HCT116 (cell line): ENCODE results near the gene ACKR4.

Source experiments
- CEBPB ChIP-seq: IDR thresholded peaks from 2 replicates; pipeline ENCODE4 v1.6.1; 2012; ENCODE audit warnings: low read depth
- EGR1 ChIP-seq: IDR thresholded peaks from 2 replicates; pipeline ENCODE4 v1.6.1; 2012; ENCODE audit warnings: low read depth
- EZH2phosphoT487 ChIP-seq: fragments of 200-600 bp; IDR thresholded peaks from 2 replicates; pipeline ENCODE4 v1.6.1; 2018; ENCODE audit warnings: antibody characterized with exemption, borderline replicate concordance
- JUND ChIP-seq: IDR thresholded peaks from 2 replicates; pipeline ENCODE4 v1.6.1; 2012
- POLR2A ChIP-seq: IDR thresholded peaks from 2 replicates; pipeline ENCODE4 v1.7.0; 2011; ENCODE audit warnings: borderline replicate concordance; ENCODE audit not compliant: insufficient read depth, insufficient read length; ENCODE audit errors: extremely low read depth
- POLR2AphosphoS5 ChIP-seq: IDR thresholded peaks from 2 replicates; pipeline ENCODE4 v1.6.1; 2011; ENCODE audit warnings: mild to moderate bottlenecking, low read depth, low read length, moderate library complexity
- RAD21 ChIP-seq: IDR thresholded peaks from 2 replicates; pipeline ENCODE4 v1.6.1; 2012; ENCODE audit warnings: low read depth, mild to moderate bottlenecking
- TCF7L2 ChIP-seq: IDR thresholded peaks from 2 replicates; pipeline ENCODE4 v1.7.0; 2011; ENCODE audit warnings: borderline replicate concordance, inconsistent platforms; ENCODE audit not compliant: insufficient read depth, insufficient read length; ENCODE audit errors: extremely low read depth
- TF ChIP-seq, protein P1 (sequence below), 3 experiments: fragments of 200-600 bp in 1 of 3; sonication (generic) in 1 of 3; IDR thresholded peaks in 2 of 3; conservative IDR thresholded peaks in 1 of 3; 2 replicates each; pipeline ENCODE4 v1.5.1; 2012 to 2017; ENCODE audit warnings: low read depth in 2 of 3, low read length in 2 of 3, antibody characterized with exemption in 1 of 3, borderline replicate concordance in 1 of 3, control low read depth in 1 of 3, mild to moderate bottlenecking in 1 of 3, mixed read lengths in 1 of 3, mixed run types in 1 of 3, moderate library complexity in 1 of 3; ENCODE audit not compliant: insufficient read depth in 1 of 3
- TF ChIP-seq, protein P2 (sequence below): IDR thresholded peaks from 2 replicates; pipeline ENCODE4 v1.6.1; 2012
- TF ChIP-seq, protein P3 (sequence below): IDR thresholded peaks from 2 replicates; pipeline ENCODE4 v1.6.1; 2012

DNA sequence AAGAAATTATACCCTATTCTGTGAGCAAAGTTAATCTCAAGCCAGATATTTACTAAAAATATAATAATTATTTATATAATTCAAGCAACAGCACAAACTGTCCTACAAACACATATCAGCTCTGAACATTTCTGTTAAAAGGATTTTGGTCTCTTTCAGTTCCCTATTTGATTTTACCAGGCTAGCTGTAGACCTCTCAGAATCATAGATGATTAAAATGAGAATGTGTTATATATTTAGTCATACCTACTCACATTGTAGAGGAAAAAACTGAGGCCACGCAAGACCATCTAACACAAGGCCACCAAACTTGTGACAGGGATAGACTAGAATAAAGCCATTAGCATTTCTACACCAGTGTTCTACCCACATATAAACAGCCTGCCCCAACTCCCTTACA is 28.5 kb downstream of the ACKR4 start:
- TF ChIP-seq, protein P1, sequence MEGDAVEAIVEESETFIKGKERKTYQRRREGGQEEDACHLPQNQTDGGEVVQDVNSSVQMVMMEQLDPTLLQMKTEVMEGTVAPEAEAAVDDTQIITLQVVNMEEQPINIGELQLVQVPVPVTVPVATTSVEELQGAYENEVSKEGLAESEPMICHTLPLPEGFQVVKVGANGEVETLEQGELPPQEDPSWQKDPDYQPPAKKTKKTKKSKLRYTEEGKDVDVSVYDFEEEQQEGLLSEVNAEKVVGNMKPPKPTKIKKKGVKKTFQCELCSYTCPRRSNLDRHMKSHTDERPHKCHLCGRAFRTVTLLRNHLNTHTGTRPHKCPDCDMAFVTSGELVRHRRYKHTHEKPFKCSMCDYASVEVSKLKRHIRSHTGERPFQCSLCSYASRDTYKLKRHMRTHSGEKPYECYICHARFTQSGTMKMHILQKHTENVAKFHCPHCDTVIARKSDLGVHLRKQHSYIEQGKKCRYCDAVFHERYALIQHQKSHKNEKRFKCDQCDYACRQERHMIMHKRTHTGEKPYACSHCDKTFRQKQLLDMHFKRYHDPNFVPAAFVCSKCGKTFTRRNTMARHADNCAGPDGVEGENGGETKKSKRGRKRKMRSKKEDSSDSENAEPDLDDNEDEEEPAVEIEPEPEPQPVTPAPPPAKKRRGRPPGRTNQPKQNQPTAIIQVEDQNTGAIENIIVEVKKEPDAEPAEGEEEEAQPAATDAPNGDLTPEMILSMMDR (IDR thresholded peaks at IDR 0.05 in 2 of 3, conservative IDR thresholded peaks at IDR 0.05 in 1 of 3; ENCODE audit: borderline replicate concordance in 1 of 3, insufficient read depth in 1 of 3, low read depth in 2 of 3, low read length in 2 of 3) = no peak
- TF ChIP-seq POLR2AphosphoS5 (no peak), EGR1 (no peak), EZH2phosphoT487 (no peak), POLR2A (no peak), CEBPB (no peak), TCF7L2 (no peak), RAD21 (no peak), JUND (no peak)
- TF ChIP-seq, protein P2, sequence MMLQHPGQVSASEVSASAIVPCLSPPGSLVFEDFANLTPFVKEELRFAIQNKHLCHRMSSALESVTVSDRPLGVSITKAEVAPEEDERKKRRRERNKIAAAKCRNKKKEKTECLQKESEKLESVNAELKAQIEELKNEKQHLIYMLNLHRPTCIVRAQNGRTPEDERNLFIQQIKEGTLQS = no peak
- TF ChIP-seq, protein P3, sequence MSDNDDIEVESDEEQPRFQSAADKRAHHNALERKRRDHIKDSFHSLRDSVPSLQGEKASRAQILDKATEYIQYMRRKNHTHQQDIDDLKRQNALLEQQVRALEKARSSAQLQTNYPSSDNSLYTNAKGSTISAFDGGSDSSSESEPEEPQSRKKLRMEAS = no peak
